Coronary artery (tissue), 2 donors: ENCODE measurements around the gene XIRP1.

ENCODE experiments used
- DNase-seq: peaks from one replicate; pipeline ENCODE4 v3.0.0-alpha.2; 2017; ENCODE audit warnings: low spot score
- H3K27ac ChIP-seq, 2 donors: fragments of 200-600 bp; sonication (generic); one replicate each; pipeline ENCODE4 v1.5.1; 2016 to 2019
- H3K4me3 ChIP-seq: fragments of 200-600 bp; sonication (generic); 2 replicates; pipeline ENCODE4 v1.5.1; 2016; ENCODE audit warnings: mild to moderate bottlenecking, moderate library complexity
- CTCF ChIP-seq: fragments of 200-600 bp; sonication (generic); IDR thresholded peaks from one replicate; pipeline ENCODE4 v1.5.1; 2019; ENCODE audit warnings: antibody characterized with exemption

The XIRP1 gene

GRCh38 chr3:39196671-39197356, 4.4 kb upstream of the XIRP1 start:
- no peak overlapping the region for H3K4me3 ChIP-seq
- no peak overlapping the region for H3K27ac ChIP-seq
- no peak for TF ChIP-seq CTCF
- DNase-seq, result no peak

- no peak overlapping the region for H3K4me3 ChIP-seq
- no peak for TF ChIP-seq CTCF
- H3K27ac ChIP-seq, result no peak overlapping the region
- no peak for DNase-seq
Measured at GRCh38 chr3:39196034-39196433, 3.6 kb upstream of the XIRP1 start.

- no peak overlapping the region for H3K4me3 ChIP-seq
- H3K27ac ChIP-seq, result no peak overlapping the region
Measured at GRCh38 chr3:39193391-39193790, 996 bp upstream of the XIRP1 start.

GRCh38 chr3:39191773-39192172, 622 bp downstream of the XIRP1 start:
- TF ChIP-seq CTCF, result no peak
- DNase-seq, result no peak
- Histone ChIP-seq H3K4me3 (no peak overlapping the region), H3K27ac (no peak overlapping the region)

More at GRCh38 chr3:39193391-39193790, 996 bp upstream of the XIRP1 start:
- no peak for TF ChIP-seq CTCF
- no peak for DNase-seq

- no peak for DNase-seq
- TF ChIP-seq CTCF, result no peak
- no peak overlapping the region for H3K27ac ChIP-seq
- no peak overlapping the region for H3K4me3 ChIP-seq
Measured at GRCh38 chr3:39191111-39191510, 1.3 kb downstream of the XIRP1 start.

- no peak overlapping the region for H3K27ac ChIP-seq
- no peak for DNase-seq
- no peak for TF ChIP-seq CTCF
Measured at GRCh38 chr3:39190281-39191025, 1.9 kb downstream of the XIRP1 start.

GRCh38 chr3:39189959-39190269, 2.5 kb downstream of the XIRP1 start:
- Histone ChIP-seq H3K4me3 (no peak overlapping the region), H3K27ac (no peak overlapping the region)
- TF ChIP-seq CTCF, result peak; percentile 63
- no peak for DNase-seq

More at GRCh38 chr3:39190281-39191025, 1.9 kb downstream of the XIRP1 start:
- H3K4me3 ChIP-seq, result no peak overlapping the region
